ENCODE results near the gene KLLN. TPM values are rescaled to one million over a fixed set of nuclear protein-coding genes. Genes with fewer than 3 reads are reported as not detected.
"Not testable (repeated sequence)": the region's sequence is repeated elsewhere in the genome, so short reads cannot be mapped to it uniquely, and the experiment has no call there.

KLLN gene
- total RNA-seq, 3 donors from 2014 or later = 0.60 to 1.1 (median 0.90) TPM

DNA sequence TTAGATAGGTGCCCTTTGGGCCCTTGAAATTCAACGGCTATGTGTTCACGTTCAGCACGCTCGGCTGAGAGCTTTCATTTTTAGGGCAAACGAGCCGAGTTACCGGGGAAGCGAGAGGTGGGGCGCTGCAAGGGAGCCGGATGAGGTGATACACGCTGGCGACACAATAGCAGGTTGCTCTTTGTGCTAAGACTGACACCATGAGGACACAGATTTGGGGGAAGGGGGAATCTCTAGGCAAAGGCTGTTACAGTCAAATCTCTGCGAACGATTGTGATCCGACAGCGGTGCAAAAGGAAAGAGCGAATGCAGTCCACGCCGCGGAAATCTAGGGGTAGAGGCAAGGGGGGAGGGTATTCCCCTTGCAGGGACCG is 667 bp downstream of the KLLN start:
- peak; percentile 30 for ATAC-seq
- H3K4me1 ChIP-seq (ENCODE audit: low read depth) = no peaks in the 10 kb centered on the region
- intact Hi-C loops (cut with DNase I, micrococcal nuclease) = loop anchor here in 1 of 2 donors (5.0 to 10.0 kb wide), 2 partner anchors 362 to 525 kb away; no protein-coding TSS in a partner anchor
- TF ChIP-seq, protein P1, sequence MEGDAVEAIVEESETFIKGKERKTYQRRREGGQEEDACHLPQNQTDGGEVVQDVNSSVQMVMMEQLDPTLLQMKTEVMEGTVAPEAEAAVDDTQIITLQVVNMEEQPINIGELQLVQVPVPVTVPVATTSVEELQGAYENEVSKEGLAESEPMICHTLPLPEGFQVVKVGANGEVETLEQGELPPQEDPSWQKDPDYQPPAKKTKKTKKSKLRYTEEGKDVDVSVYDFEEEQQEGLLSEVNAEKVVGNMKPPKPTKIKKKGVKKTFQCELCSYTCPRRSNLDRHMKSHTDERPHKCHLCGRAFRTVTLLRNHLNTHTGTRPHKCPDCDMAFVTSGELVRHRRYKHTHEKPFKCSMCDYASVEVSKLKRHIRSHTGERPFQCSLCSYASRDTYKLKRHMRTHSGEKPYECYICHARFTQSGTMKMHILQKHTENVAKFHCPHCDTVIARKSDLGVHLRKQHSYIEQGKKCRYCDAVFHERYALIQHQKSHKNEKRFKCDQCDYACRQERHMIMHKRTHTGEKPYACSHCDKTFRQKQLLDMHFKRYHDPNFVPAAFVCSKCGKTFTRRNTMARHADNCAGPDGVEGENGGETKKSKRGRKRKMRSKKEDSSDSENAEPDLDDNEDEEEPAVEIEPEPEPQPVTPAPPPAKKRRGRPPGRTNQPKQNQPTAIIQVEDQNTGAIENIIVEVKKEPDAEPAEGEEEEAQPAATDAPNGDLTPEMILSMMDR (IDR thresholded peaks at IDR 0.05) = no peak
- no peak for DNase-seq
- H3K9me3 ChIP-seq = no peaks in the 10 kb centered on the region
- H3K36me3 ChIP-seq (ENCODE audit: low read depth) = no peaks in the 10 kb centered on the region
- peak overlapping the region; percentile 84 for H3K4me3 ChIP-seq

DNA sequence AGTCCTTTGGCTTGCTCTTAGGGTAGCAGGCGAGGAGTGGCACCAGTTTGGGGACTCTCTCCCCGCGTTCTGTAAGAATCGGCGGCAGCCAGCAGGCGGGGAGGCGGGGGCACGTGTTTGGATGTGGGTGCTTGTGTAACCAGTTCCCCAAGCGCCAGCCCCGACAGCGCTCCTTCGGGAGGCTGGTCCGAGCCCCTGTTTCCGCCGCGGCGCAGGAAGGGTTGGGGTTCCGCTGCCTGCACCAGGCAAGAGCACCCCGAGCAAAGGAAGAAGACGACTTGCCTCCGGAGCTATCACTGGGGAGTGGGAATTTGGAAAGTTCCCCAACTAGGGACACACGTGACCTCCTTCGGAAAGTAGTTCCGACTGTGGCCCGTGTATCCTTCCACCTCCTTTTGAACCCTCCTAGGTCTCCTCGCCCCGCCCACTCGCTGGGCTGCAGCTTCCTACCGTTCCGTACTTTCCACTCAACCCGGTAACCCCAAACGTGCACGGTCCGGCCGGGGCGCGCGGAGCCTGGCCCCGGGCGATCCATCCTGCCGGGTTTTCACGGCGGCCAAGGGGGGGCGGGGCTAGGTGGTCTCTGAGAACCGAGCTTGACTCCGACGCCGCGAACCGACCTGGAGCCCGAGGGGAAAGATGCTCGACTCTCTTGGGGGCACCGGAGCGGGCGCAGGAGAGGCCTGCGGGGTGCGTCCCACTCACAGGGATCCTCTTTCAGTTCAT is 1.2 kb downstream of the KLLN start:
- no peaks in the 10 kb centered on the region for H3K9me3 ChIP-seq
- TF ChIP-seq, protein P1 (IDR thresholded peaks at IDR 0.05) = no peak
- no peaks in the 10 kb centered on the region for H3K36me3 ChIP-seq (ENCODE audit: low read depth)
- peak; percentile 84 for ATAC-seq
- no peaks in the 10 kb centered on the region for H3K4me1 ChIP-seq (ENCODE audit: low read depth)
- DNase-seq = peak; percentile 98 to 99 (median 98)
- peak overlapping the region; percentile 84 for H3K4me3 ChIP-seq
- intact Hi-C loops (cut with DNase I, micrococcal nuclease) = loop anchor here in 1 of 2 donors (5.0 to 10.0 kb wide), 2 partner anchors 363 to 525 kb away; no protein-coding TSS in a partner anchor

DNA sequence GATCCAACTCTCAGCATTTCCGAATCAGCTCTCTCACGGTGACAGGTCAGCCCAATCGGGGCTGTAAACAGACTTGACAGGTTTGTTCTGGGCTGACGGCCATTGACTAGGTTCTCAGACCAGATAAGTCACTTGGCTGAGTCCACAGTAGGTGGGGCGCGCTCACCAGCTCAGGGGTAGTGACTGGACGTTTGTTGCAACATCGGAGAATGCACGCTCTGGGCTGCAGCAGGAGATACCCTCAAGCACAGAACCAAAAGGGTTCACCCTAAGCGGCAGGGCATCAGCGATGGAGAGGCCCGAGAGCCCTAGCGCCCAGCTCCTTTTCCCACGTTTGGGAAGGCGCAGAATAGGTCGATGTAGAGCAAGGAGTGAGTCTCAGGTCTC is 1.8 kb downstream of the KLLN start:
- no peaks in the 10 kb centered on the region for H3K9me3 ChIP-seq
- peak overlapping the region; percentile 84 for H3K4me3 ChIP-seq
- intact Hi-C loops (cut with DNase I, micrococcal nuclease) = loop anchor here in 1 of 2 donors (5.0 to 10.0 kb wide), 2 partner anchors 363 to 526 kb away; no protein-coding TSS in a partner anchor
- peak; percentile 29 for ATAC-seq
- DNase-seq = peak; percentile 79 to 87 (median 79)
- H3K4me1 ChIP-seq (ENCODE audit: low read depth) = no peaks in the 10 kb centered on the region
- TF ChIP-seq, protein P1 (IDR thresholded peaks at IDR 0.05) = no peak
- H3K36me3 ChIP-seq (ENCODE audit: low read depth) = no peaks in the 10 kb centered on the region

DNA sequence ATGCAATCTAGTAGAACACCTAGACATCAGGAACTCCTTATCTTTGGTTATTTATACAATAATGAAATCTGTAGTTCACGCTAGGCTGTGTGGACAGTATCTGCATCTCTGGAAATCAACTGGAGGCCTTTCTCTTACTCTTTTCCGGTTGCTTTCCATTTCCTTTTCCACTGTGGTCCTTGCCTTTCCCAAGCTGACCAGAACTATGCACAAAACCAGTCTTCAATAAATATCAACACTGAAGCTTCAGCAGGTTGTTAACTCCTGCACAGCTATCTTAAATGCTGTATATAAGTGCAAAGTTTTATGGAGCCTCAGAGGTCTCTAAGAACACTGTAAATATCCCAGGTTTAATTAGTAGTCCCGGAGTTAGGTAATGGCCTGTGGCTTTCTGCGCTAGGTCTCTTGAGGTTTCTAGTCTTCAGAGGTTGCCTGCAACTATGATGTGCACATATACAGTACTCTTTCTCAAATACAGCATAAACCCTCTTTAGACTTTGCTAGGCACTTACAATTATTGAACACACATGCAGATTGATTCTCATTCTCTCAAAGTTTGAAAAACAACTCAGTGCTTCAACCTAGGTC is 2.4 kb downstream of the KLLN start:
- H3K9me3 ChIP-seq = no peaks in the 10 kb centered on the region
- no peaks in the 10 kb centered on the region for H3K4me1 ChIP-seq (ENCODE audit: low read depth)
- H3K4me3 ChIP-seq = no peak overlapping the region
- DNase-seq = no peak
- intact Hi-C loops (cut with DNase I, micrococcal nuclease) = loop anchor here in 1 of 2 donors (5.0 to 10.0 kb wide), 2 partner anchors 364 to 526 kb away; no protein-coding TSS in a partner anchor
- H3K36me3 ChIP-seq (ENCODE audit: low read depth) = no peaks in the 10 kb centered on the region
- TF ChIP-seq, protein P1 (IDR thresholded peaks at IDR 0.05) = no peak
- no peak for ATAC-seq

DNA sequence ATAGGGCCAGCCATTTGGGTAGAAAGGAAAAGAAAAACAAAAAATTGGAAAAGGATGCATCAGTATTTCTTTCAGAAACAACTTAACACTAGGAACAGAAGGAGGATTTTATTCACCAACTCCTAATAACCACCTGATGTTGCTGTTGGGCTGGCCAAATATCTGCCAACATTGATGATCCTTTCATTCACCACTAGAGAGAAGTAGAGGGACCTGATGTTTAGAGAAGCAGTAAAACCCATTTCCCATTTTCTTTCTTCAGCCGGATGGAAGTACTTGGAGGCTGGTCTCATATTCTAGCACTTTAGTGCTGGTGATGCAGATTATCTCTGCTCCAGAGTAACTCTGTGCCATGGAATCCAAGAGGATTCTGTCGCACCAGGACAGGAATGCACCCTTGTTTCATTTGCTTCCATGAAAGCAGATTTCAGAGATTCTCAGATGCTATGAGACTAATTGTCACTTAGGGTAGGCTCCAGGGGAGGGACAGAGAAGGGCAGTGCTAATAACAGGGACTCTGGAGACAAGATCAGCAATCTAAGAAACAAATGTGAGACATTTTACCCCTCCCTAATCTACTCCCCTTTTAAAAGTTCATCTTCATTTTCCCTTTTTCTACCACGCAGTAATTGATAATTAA is 3.1 kb downstream of the KLLN start:
- H3K4me1 ChIP-seq (ENCODE audit: low read depth) = no peaks in the 10 kb centered on the region
- H3K36me3 ChIP-seq (ENCODE audit: low read depth) = no peaks in the 10 kb centered on the region
- intact Hi-C loops (cut with DNase I, micrococcal nuclease) = loop anchor here in 1 of 2 donors (5.0 to 10.0 kb wide), 2 partner anchors 365 to 527 kb away; no protein-coding TSS in a partner anchor
- TF ChIP-seq, protein P1 (IDR thresholded peaks at IDR 0.05) = no peak
- H3K4me3 ChIP-seq = no peak overlapping the region
- ATAC-seq = no peak
- no peak for DNase-seq
- H3K9me3 ChIP-seq = no peaks in the 10 kb centered on the region

DNA sequence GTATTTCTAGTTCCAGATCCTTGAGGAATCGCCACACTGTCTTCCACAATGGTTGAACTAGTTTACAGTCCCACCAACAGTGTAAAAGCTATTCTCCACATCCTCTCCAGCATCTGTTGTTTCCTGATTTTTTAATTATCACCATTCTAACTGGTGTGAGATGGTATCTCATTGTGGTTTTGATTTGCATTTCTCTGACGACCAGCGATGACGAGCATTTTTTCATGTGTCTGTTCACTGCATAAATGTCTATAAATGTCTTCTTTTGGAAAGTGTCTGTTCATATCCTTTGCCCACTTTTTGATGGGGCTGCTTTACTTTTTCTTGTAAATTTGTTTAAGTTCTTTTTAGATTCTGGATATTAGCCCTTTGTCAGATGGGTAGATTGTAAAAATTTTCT is 7.7 kb downstream of the KLLN start:
- not testable (repeated sequence) for H3K4me3 ChIP-seq; H3K36me3 ChIP-seq (ENCODE audit: low read depth); ATAC-seq; H3K9me3 ChIP-seq; H3K4me1 ChIP-seq (ENCODE audit: low read depth); DNase-seq
- intact Hi-C loops (cut with DNase I, micrococcal nuclease) = loop anchor here in 1 of 2 donors (10.0 kb wide), 1 partner anchor 529 kb away; no protein-coding TSS in a partner anchor

DNA sequence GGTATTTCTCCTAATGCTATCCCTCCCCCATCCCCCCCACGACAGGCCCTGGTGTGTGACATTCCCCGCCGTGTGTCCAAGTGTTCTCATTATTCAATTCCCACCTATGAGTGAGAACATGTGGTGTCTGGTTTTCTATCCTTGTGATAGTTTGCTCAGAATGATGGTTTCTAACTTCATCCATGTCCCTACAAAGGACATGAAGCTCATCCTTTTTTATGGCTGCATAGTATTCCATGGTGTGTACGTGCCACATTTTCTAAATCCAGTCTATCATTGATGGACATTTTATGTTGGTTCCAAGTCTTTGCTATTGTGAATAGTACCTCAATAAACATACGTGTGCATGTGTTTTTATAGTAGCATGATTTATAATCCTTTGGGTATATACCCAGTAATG is 8.1 kb downstream of the KLLN start:
- H3K9me3 ChIP-seq; H3K4me3 ChIP-seq; DNase-seq; H3K4me1 ChIP-seq (ENCODE audit: low read depth); ATAC-seq; H3K36me3 ChIP-seq (ENCODE audit: low read depth): not testable (repeated sequence)
- intact Hi-C loops (cut with DNase I, micrococcal nuclease) = loop anchor here in 1 of 2 donors (10.0 kb wide), 1 partner anchor 530 kb away; no protein-coding TSS in a partner anchor

Measured in mucosa of descending colon (tissue), 3 donors.